Central memory CD8-positive, alpha-beta T cell (primary cell): ENCODE measurements around the gene SLC13A1.
"Not testable (repeated sequence)": the region's sequence is repeated elsewhere in the genome, so short reads cannot be mapped to it uniquely, and the experiment has no call there.

Experiments
- ATAC-seq: fragments of 150-1000 bp; cut with Tn5 transposase; replicated peaks from 2 replicates; pipeline ENCODE4 v1.10.0; 2022; ENCODE audit warnings: mild to moderate bottlenecking, moderate FRiP score, moderate number of reproducible peaks; ENCODE audit not compliant: poor library complexity, severe bottlenecking; ENCODE audit errors: extremely low read depth
- DNase-seq, 2 donors: peaks; one replicate each; pipeline ENCODE4 v3.0.0; 2021; ENCODE audit warnings: low spot score in 2 of 2
- H3K27ac Mint-ChIP-seq: one replicate; pipeline ENCODE4 v1.8.0; 2022; ENCODE audit warnings: low read depth, mild to moderate bottlenecking, moderate library complexity, mixed read lengths
- H3K27me3 Mint-ChIP-seq: one replicate; pipeline ENCODE4 v1.8.0; 2022; ENCODE audit warnings: mixed read lengths
- H3K36me3 Mint-ChIP-seq: one replicate; pipeline ENCODE4 v1.8.0; 2022; ENCODE audit warnings: mild to moderate bottlenecking, moderate library complexity, mixed read lengths; ENCODE audit not compliant: insufficient read depth
- H3K4me1 Mint-ChIP-seq: one replicate; pipeline ENCODE4 v1.8.0; 2022; ENCODE audit warnings: mixed read lengths
- H3K4me3 Mint-ChIP-seq: one replicate; pipeline ENCODE4 v1.8.0; 2022; ENCODE audit warnings: mild to moderate bottlenecking, moderate library complexity, mixed read lengths
- H3K9me3 Mint-ChIP-seq: one replicate; pipeline ENCODE4 v1.8.0; 2022; ENCODE audit warnings: mixed read lengths

SLC13A1 gene

DNA sequence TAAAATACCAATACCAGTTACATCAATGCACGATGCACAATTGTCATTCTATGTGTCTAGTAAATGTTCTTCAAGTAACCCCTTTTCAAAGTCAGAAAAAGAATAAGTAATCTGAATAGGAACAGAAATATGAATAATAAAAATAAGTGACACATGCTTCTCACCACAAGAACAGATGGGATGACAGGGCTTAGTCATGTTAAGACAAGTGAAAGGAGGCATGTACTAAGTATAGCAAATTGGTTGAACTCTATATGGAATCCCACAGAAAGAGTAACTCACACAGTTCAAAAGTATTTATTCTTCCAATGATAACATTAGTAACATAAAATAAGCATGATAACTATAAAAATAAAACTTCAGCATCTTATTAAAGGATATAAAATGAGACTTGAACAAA is 103.3 kb downstream of the SLC13A1 start:
- no peak overlapping the region for H3K4me3 Mint-ChIP-seq
- H3K27ac Mint-ChIP-seq = no peak overlapping the region
- DNase-seq (no peak), ATAC-seq (no peak)
- no peaks in the 10 kb centered on the region for H3K27me3 Mint-ChIP-seq
- H3K36me3 Mint-ChIP-seq = peaks cover 1% of the 10 kb centered on the region
- peaks cover 5% of the 10 kb centered on the region for H3K9me3 Mint-ChIP-seq
- no peaks in the 10 kb centered on the region for H3K4me1 Mint-ChIP-seq

DNA sequence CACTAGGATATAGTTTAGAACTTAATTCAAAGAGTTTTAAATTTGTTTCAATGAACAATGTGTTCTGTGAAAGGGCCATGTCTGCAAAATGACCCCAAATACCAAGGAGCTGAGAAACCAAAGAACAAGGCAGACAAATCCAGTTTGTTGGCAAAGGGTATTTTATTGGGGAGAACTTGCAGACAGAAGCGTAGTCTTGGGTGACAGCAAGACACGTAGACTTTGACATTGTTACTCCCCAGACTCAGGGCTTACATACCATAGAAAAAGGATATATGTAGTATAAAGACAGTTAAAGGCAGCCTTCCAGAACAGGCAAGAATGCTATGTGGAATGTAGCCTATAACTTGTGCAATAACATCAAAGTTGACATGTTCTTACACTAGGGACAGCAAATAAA is 109.3 kb downstream of the SLC13A1 start:
- ATAC-seq (no peak), DNase-seq (no peak)
- Mint-ChIP-seq H3K36me3 (peaks cover 1% of the 10 kb centered on the region), H3K27ac (no peak overlapping the region), H3K4me1 (no peaks in the 10 kb centered on the region), H3K9me3 (peaks cover 4% of the 10 kb centered on the region), H3K27me3 (no peaks in the 10 kb centered on the region), H3K4me3 (no peak overlapping the region)

DNA sequence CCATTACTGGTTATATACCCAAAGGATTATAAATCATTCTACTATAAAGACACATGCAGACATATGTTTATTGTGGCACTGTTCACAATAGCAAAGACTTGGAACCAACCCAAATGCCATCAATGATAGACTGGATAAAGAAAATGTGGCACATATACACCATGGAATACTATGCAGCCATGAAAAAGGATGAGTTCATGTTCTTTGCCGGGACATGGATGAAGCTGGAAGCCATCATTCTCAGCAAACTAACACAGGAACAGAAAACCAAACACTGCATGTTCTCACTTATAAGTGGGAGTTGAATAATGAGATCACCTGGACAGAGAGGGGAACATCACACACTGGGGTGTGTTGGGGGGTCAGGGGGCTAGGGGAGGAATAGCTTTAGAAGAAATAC is 112.9 kb downstream of the SLC13A1 start:
- not testable (repeated sequence) for ATAC-seq, H3K36me3 Mint-ChIP-seq, H3K4me3 Mint-ChIP-seq, H3K27ac Mint-ChIP-seq, DNase-seq, H3K4me1 Mint-ChIP-seq, H3K9me3 Mint-ChIP-seq, H3K27me3 Mint-ChIP-seq

DNA sequence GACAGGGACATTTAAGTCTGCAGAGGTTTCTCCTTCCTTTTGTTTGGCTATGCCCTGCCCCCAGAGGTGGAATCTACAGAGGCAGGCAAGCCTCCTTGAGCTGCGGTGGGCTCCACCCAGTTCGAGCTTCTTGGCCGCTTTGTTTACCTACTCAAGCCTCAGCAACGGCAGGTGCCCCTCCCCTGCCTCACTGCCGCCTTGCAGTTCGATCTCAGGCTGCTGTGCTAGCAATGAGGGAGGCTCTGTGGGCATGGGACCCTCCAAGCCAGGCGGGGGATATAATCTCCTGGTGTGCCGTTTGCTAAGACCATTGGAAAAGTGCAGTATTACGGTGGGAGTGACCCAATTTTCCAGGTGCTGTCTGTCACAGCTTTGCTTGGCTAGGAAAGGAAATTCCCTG is 114.9 kb downstream of the SLC13A1 start:
- not testable (repeated sequence) for H3K27me3 Mint-ChIP-seq, H3K4me3 Mint-ChIP-seq, H3K36me3 Mint-ChIP-seq, DNase-seq, H3K4me1 Mint-ChIP-seq, ATAC-seq, H3K9me3 Mint-ChIP-seq, H3K27ac Mint-ChIP-seq

GRCh38 chr7:123079021-123079420 is 120.7 kb downstream of the SLC13A1 start:
- Mint-ChIP-seq H3K27ac (no peak overlapping the region), H3K36me3 (no peaks in the 10 kb centered on the region), H3K4me3 (no peak overlapping the region), H3K27me3 (no peaks in the 10 kb centered on the region), H3K4me1 (no peaks in the 10 kb centered on the region), H3K9me3 (peaks cover 4% of the 10 kb centered on the region)
- ATAC-seq (no peak), DNase-seq (no peak)

GRCh38 chr7:123075838-123076467 is 123.8 kb downstream of the SLC13A1 start:
- Mint-ChIP-seq H3K27me3 (no peaks in the 10 kb centered on the region), H3K9me3 (no peaks in the 10 kb centered on the region), H3K4me3 (no peak overlapping the region), H3K27ac (no peak overlapping the region), H3K4me1 (no peaks in the 10 kb centered on the region), H3K36me3 (no peaks in the 10 kb centered on the region)
- DNase-seq (no peak), ATAC-seq (no peak)

- H3K27me3 Mint-ChIP-seq = no peaks in the 10 kb centered on the region
- no peaks in the 10 kb centered on the region for H3K36me3 Mint-ChIP-seq
- no peak for ATAC-seq
- no peaks in the 10 kb centered on the region for H3K4me1 Mint-ChIP-seq
- no peak overlapping the region for H3K27ac Mint-ChIP-seq
- no peak for DNase-seq
- peaks cover 11% of the 10 kb centered on the region for H3K9me3 Mint-ChIP-seq
- no peak overlapping the region for H3K4me3 Mint-ChIP-seq
Measured at GRCh38 chr7:123070702-123071286, 129.0 kb downstream of the SLC13A1 start.

GRCh38 chr7:123067814-123068213 is 132.0 kb downstream of the SLC13A1 start:
- no peak overlapping the region for H3K27ac Mint-ChIP-seq
- DNase-seq (no peak), ATAC-seq (no peak)
- H3K4me1 Mint-ChIP-seq = no peaks in the 10 kb centered on the region
- H3K4me3 Mint-ChIP-seq = no peak overlapping the region
- H3K9me3 Mint-ChIP-seq = peaks cover 11% of the 10 kb centered on the region
- H3K27me3 Mint-ChIP-seq = no peaks in the 10 kb centered on the region
- no peaks in the 10 kb centered on the region for H3K36me3 Mint-ChIP-seq
